Smooth muscle cell (in vitro differentiated cells): Measurements from ENCODE around the gene SURF4. TPM values are rescaled to one million over a fixed set of nuclear protein-coding genes. Genes with fewer than 3 reads are reported as not detected.

Source experiments
- DNase-seq: peaks from one replicate; lab custom pipeline; 2025; ENCODE audit not compliant: unreplicated experiment; lab: John Stamatoyannopoulos, UW
- H2AFZ ChIP-seq: fragments of 200-600 bp; sonication (generic); 2 replicates; pipeline ENCODE4 v1.6.0; 2016; ENCODE audit warnings: antibody characterized with exemption, low read depth, mild to moderate bottlenecking
- H3F3A ChIP-seq: fragments of 200-600 bp; sonication (generic); 2 replicates; pipeline ENCODE4 v1.6.0; 2017; ENCODE audit warnings: antibody characterized with exemption, low read depth
- H3K27ac ChIP-seq: fragments of 200-600 bp; sonication (generic); 2 replicates; pipeline ENCODE4 v1.5.1; 2016; ENCODE audit warnings: low read depth, mild to moderate bottlenecking
- H3K27me3 ChIP-seq: fragments of 200-600 bp; sonication (generic); 2 replicates; pipeline ENCODE4 v1.6.1; 2016; ENCODE audit warnings: low read depth, mild to moderate bottlenecking
- H3K36me3 ChIP-seq: fragments of 200-600 bp; sonication (generic); 2 replicates; pipeline ENCODE4 v1.5.1; 2016; ENCODE audit warnings: low read depth
- H3K4me1 ChIP-seq: fragments of 200-600 bp; sonication (generic); 2 replicates; pipeline ENCODE4 v1.5.1; 2016; ENCODE audit warnings: low read depth
- H3K4me2 ChIP-seq: fragments of 200-600 bp; sonication (generic); 2 replicates; pipeline ENCODE4 v1.6.0; 2016; ENCODE audit warnings: mild to moderate bottlenecking
- H3K4me3 ChIP-seq: fragments of 200-600 bp; sonication (generic); 2 replicates; pipeline ENCODE4 v1.5.1; 2016; ENCODE audit warnings: mild to moderate bottlenecking
- H3K79me2 ChIP-seq: fragments of 200-600 bp; sonication (generic); 2 replicates; pipeline ENCODE4 v1.6.0; 2016; ENCODE audit warnings: low read depth, mild to moderate bottlenecking
- H3K9ac ChIP-seq: fragments of 200-600 bp; sonication (generic); 2 replicates; pipeline ENCODE4 v1.6.0; 2016; ENCODE audit warnings: low read depth
- H3K9me3 ChIP-seq: fragments of 200-600 bp; sonication (generic); replicated peaks from 2 replicates; pipeline ENCODE4 v1.5.1; 2016; ENCODE audit warnings: low read depth
- H4K20me1 ChIP-seq: fragments of 200-600 bp; sonication (generic); 2 replicates; pipeline ENCODE4 v1.6.0; 2016; ENCODE audit warnings: low read depth
- CTCF ChIP-seq: fragments of 200-600 bp; sonication (generic); IDR thresholded peaks from 2 replicates; pipeline ENCODE4 v1.5.1; 2017; ENCODE audit warnings: borderline replicate concordance, mild to moderate bottlenecking, antibody characterized with exemption; ENCODE audit not compliant: insufficient read depth, poor library complexity, severe bottlenecking
- WGBS: methylation state at CpG from one replicate; pipeline ENCODE4 v1.1.7; 2016; ENCODE audit warnings: low lambda C conversion rate; 5-methylcytosine and 5-hydroxymethylcytosine counted together
- polyA plus RNA-seq: library from polyadenylated mRNA; unstranded; fragments of >200 nt; fragmentation: Nextera tagmentation; extraction: Ambion mirVana; gene quantifications from 2 replicates; pipeline ENCODE4 v1.2.1, GENCODE V29; 2016
- total RNA-seq: library from RNA; depleted of rRNA; stranded (reverse); fragments of >200 nt; gene quantifications from 2 replicates; pipeline ENCODE4 v1.2.3, GENCODE V29; 2014

Gene SURF4
- total and polyA plus RNA-seq, 2 experiments from 2014 or later, result 353 to 396 TPM

GRCh38 chr9:133389562-133389961, 13.7 kb upstream of the SURF4 start:
- no peak for TF ChIP-seq CTCF
- H3K36me3 ChIP-seq, result no peaks in the 10 kb centered on the region
- no peaks in the 10 kb centered on the region for H3K4me1 ChIP-seq
- H3K27ac ChIP-seq, result no peak overlapping the region
- no peaks in the 10 kb centered on the region for H3K9me3 ChIP-seq
- no peak overlapping the region for H3K9ac ChIP-seq
- H3K4me2 ChIP-seq, result no peak overlapping the region
- H3K4me3 ChIP-seq, result no peak overlapping the region
- no peak overlapping the region for H2AFZ ChIP-seq
- no peaks in the 10 kb centered on the region for H3F3A ChIP-seq
- H3K79me2 ChIP-seq, result no peaks in the 10 kb centered on the region
- no peak for DNase-seq
- no peaks in the 10 kb centered on the region for H4K20me1 ChIP-seq
- H3K27me3 ChIP-seq, result no peaks in the 10 kb centered on the region
- 94% methylated on average over 13 of the region's 13 CpGs for WGBS

DNA sequence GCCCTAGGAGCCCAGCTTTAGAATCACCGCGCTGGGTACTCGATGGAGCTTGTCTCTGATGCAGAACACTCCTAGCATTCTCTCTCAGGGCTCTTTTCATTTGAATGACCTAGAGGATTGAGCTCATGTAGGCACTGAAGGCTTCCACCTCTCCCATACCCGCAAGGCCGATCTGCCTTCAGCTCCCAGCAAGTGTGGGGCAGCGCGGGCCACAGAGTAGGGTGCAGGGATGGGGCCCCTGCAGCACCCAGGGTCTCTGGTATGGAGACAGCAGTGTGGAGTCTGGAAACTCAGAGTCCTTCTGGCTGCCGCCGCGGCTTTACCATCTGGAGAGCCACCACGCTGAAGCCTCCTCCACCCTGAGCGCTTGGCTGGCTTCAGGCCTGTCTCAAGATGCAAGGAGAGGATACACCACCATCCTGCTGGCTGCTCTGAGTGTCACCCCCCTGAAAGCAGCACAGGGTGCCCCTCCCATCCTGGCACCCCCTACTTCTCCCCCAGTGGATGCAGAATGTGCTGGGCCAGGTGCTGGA, 13.2 kb upstream of the SURF4 start:
- H3K9me3 ChIP-seq, result no peaks in the 10 kb centered on the region
- no peaks in the 10 kb centered on the region for H3K36me3 ChIP-seq
- no peaks in the 10 kb centered on the region for H3K4me1 ChIP-seq
- no peaks in the 10 kb centered on the region for H3K27me3 ChIP-seq
- no peak for DNase-seq
- H3F3A ChIP-seq, result no peaks in the 10 kb centered on the region
- WGBS, result 96% methylated on average over 12 of the region's 12 CpGs
- H3K4me2 ChIP-seq, result no peak overlapping the region
- H2AFZ ChIP-seq, result no peak overlapping the region
- no peak for TF ChIP-seq CTCF
- no peak overlapping the region for H3K9ac ChIP-seq
- H4K20me1 ChIP-seq, result no peaks in the 10 kb centered on the region
- H3K27ac ChIP-seq, result no peak overlapping the region
- no peaks in the 10 kb centered on the region for H3K79me2 ChIP-seq
- H3K4me3 ChIP-seq, result no peak overlapping the region

DNA sequence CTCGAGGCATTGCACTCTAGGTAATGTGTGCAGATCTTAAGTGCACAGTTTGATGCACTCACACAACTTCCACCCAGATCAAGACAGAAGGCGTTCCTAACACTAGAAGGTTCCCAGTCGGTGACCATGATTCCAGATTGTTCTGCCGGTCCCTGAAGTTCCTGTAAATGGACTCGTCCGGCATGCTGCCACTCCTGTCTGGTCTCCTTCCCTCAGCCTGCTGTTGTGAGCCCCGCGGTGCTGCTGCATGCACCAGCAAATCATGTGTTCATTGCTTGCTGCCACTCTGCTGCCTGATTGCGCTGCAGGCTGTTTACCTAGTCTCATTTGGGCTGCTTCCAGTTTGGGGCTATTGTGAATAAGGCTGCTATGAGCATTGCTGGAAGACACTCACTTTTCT, 11.8 kb upstream of the SURF4 start:
- no peak overlapping the region for H3K9ac ChIP-seq
- H3K4me3 ChIP-seq, result no peak overlapping the region
- no peaks in the 10 kb centered on the region for H3K9me3 ChIP-seq
- WGBS, result 86% methylated on average over 9 of the region's 9 CpGs
- no peaks in the 10 kb centered on the region for H3F3A ChIP-seq
- H3K27ac ChIP-seq, result no peak overlapping the region
- no peaks in the 10 kb centered on the region for H3K36me3 ChIP-seq
- no peak overlapping the region for H2AFZ ChIP-seq
- TF ChIP-seq CTCF, result no peak
- H4K20me1 ChIP-seq, result no peaks in the 10 kb centered on the region
- no peaks in the 10 kb centered on the region for H3K79me2 ChIP-seq
- no peaks in the 10 kb centered on the region for H3K4me1 ChIP-seq
- DNase-seq, result no peak
- no peaks in the 10 kb centered on the region for H3K27me3 ChIP-seq
- H3K4me2 ChIP-seq, result no peak overlapping the region

DNA sequence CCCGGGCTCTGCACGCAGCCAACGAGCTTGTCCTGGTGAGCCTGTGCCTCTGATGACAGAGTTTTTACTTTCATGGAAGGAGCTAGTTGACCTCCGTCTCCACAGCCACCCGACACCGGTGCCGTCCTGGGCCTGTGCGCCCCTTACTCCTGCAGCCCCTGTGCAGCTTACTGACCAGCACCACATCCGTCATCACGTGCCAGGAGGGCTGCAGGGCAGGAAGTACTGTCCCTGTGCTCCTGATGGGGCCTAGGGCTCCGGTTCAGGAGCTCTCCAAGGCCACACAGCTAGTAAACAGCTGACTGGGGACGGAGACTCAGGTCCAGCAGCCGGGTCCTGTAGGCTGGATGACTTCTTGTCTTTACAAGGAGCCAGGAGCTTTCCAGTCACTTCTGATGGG, 10.5 kb upstream of the SURF4 start:
- no peak overlapping the region for H3K27ac ChIP-seq
- no peaks in the 10 kb centered on the region for H3K27me3 ChIP-seq
- H3K4me2 ChIP-seq, result no peak overlapping the region
- H3K4me3 ChIP-seq, result no peak overlapping the region
- H3F3A ChIP-seq, result no peaks in the 10 kb centered on the region
- no peak overlapping the region for H3K9ac ChIP-seq
- no peak for TF ChIP-seq CTCF
- H3K36me3 ChIP-seq, result no peaks in the 10 kb centered on the region
- H3K4me1 ChIP-seq, result no peaks in the 10 kb centered on the region
- no peak overlapping the region for H2AFZ ChIP-seq
- no peaks in the 10 kb centered on the region for H4K20me1 ChIP-seq
- no peaks in the 10 kb centered on the region for H3K79me2 ChIP-seq
- no peaks in the 10 kb centered on the region for H3K9me3 ChIP-seq
- WGBS, result 89% methylated on average over 13 of the region's 13 CpGs
- DNase-seq, result no peak
